MM.1S (cell line): ENCODE measurements around the gene HIF1AN.

Source experiments
- CTCF ChIP-seq: fragments of 300-600 bp; sonication (generic); IDR thresholded peaks from 2 replicates; pipeline ENCODE4 v1.5.1; 2016; ENCODE audit warnings: antibody characterized with exemption, low read length, mixed read lengths
- EZH2 ChIP-seq: fragments of 300-600 bp; sonication (generic); optimal IDR thresholded peaks from 2 replicates; pipeline ENCODE3; 2017; ENCODE audit warnings: low read depth, mild to moderate bottlenecking, antibody characterized with exemption, low read length, mixed read lengths

GRCh38 chr10:100487529-100487928 is 48.2 kb upstream of the HIF1AN start:
- TF ChIP-seq CTCF (no peak), EZH2 (no peak)
